Astrocyte of the spinal cord (primary cell): Measurements from ENCODE around the gene OR56A3.

ENCODE experiments used
- DNase-seq: peaks from one replicate; pipeline ENCODE4 v3.0.0; 2011; ENCODE audit warnings: low read depth, low spot score
- H3K4me3 ChIP-seq: 2 replicates; pipeline ENCODE4 v1.5.1; 2011; ENCODE audit warnings: low read depth, mild to moderate bottlenecking, low read length, moderate library complexity
- CTCF ChIP-seq: IDR thresholded peaks from 2 replicates; pipeline ENCODE4 v1.5.1; 2012; ENCODE audit warnings: low read depth, mild to moderate bottlenecking, low read length, inconsistent platforms
- in situ Hi-C: cut with HindIII; loops from 2 replicates; pipeline ENCODE4 v1.10.0; 2017; ENCODE audit warnings: low sequenced_read_pairs

The OR56A3 gene

GRCh38 chr11:5923794-5924193 is 18.3 kb upstream of the OR56A3 start:
- no peak for TF ChIP-seq CTCF
- no peak for DNase-seq
- H3K4me3 ChIP-seq = no peak overlapping the region
- in situ Hi-C loops = no loop called here

GRCh38 chr11:5928271-5928670 is 13.8 kb upstream of the OR56A3 start:
- H3K4me3 ChIP-seq = no peak overlapping the region
- no peak for TF ChIP-seq CTCF
- no peak for DNase-seq
- in situ Hi-C loops = no loop called here

GRCh38 chr11:5928811-5929210 is 13.2 kb upstream of the OR56A3 start:
- TF ChIP-seq CTCF = no peak
- in situ Hi-C loops = no loop called here
- H3K4me3 ChIP-seq = no peak overlapping the region
- DNase-seq = no peak

GRCh38 chr11:5929571-5930368 is 12.3 kb upstream of the OR56A3 start:
- no peak for DNase-seq
- in situ Hi-C loops = no loop called here
- TF ChIP-seq CTCF = no peak
- no peak overlapping the region for H3K4me3 ChIP-seq

- no peak for TF ChIP-seq CTCF
- no peak overlapping the region for H3K4me3 ChIP-seq
- in situ Hi-C loops = no loop called here
- no peak for DNase-seq
Observed at GRCh38 chr11:5930614-5931013, 11.4 kb upstream of the OR56A3 start.

GRCh38 chr11:5931061-5931460 is 11.0 kb upstream of the OR56A3 start:
- no peak for TF ChIP-seq CTCF
- in situ Hi-C loops = no loop called here
- DNase-seq = no peak
- no peak overlapping the region for H3K4me3 ChIP-seq
